GM21367 (cell line): ENCODE results near the gene CLPTM1L.
"Not testable (repeated sequence)": the region's sequence is repeated elsewhere in the genome, so short reads cannot be mapped to it uniquely, and the experiment has no call there.

Experiments used
- ATAC-seq: cut with Tn5 transposase; IDR thresholded peaks from one replicate; pipeline ENCODE4 v1.9.1; 2021; ENCODE audit not compliant: unreplicated experiment

Gene CLPTM1L

DNA sequence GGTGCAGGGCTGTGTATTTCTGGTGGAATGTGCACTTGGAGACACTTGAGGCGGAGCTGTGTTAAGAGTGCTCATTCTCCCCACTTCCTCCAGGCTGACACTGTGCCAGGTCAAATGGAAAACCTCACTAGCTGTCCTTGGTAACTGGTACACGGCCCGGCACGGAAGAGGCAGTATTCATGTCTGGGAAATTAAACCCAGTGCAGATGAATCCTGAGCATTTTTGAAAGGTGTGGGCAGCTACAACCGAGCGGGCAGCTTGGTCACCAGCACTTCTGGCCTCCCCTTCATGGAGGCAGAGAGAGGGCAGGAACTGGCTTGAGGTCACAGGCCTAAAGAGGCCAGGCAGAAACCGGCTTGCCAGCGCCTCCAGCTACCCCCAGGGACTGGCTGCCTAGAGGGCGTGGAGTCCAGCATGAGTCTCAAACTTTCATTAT is 1.6 kb downstream of the CLPTM1L start:
- no peak for ATAC-seq

DNA sequence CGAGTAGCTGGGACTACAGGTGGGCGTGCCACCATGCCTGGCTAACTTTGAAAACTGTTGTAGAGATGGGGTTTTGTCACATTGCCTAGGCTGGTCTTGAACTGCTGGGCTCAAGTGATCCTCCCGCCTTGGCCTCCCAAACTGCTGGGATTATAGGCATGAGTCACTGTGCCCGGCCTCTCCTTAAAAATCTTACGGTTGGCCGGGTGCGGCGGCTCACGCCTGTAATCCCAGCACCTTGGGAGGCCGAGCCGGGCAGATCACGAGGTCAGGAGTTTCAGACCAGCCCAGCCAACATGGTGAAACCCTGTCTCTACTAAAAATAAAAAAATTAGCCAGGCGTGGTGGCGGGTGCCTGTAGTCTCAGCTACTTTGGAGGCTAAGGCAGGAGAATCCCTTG is 2.2 kb downstream of the CLPTM1L start:
- ATAC-seq = not testable (repeated sequence)

DNA sequence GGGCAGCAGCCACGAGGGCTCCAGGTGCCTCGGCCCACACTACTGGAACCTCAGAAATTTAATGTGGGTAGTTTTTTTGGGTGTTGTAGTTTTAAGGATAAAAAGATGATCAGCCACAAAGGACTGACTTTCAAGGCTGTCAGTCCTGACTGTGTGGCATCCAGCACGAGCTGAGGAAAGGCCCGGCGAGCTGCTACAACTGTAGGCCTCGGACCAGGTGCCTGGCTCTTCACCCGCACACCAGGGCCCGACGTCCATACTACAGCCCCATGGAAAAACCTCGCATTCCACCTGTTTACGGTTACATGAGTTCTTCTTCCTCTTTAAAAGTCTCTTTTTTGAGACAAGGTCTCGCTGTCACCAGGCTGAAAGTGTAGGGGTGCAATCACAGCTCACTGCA is 2.6 kb downstream of the CLPTM1L start:
- no peak for ATAC-seq

- ATAC-seq = no peak
Observed at GRCh38 chr5:1341863-1342262, 3.0 kb downstream of the CLPTM1L start.

DNA sequence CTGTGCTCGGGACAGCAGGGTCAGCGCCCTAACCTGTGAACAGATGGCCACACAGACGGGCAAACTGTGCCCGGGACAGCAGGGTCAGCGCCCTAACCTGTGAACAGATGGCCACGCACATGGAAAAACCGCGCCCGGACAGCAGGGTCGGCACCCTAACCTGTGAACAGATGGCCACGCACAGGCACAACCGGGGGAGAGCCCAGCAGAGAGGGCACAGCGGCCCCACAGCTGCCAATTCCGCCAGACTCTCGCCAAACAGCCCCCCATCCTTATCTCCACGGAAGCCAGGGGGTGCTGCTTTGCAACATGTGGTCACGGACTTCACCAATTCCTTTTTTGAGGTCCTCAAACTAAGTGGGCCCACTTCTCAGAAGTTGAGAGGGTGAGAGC is 5.1 kb downstream of the CLPTM1L start:
- not testable (repeated sequence) for ATAC-seq

DNA sequence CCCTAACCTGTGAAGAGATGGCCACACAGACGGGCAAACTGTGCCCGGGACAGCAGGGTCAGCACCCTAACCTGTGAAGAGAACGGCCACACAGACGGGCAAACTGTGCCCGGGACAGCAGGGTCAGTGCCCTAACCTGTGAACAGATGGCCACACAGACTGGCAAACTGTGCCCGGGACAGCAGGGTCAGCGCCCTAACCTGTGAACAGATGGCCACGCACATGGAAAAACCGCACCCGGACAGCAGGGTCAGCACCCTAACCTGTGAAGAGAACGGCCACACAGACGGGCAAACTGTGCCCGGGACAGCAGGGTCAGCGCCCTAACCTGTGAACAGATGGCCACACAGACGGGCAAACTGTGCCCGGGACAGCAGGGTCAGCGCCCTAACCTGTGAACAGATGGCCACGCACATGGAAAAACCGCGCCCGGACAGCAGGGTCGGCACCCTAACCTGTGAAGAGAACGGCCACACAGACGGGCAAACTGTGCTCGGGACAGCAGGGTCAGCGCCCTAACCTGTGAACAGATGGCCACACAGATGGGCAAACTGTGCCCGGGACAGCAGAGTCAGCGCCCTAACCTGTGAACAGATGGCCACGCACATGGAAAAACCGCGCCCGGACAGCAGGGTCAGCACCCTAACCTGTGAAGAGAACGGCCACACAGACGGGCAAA is 5.6 kb downstream of the CLPTM1L start:
- not testable (repeated sequence) for ATAC-seq

GRCh38 chr5:1338506-1339070 is 6.3 kb downstream of the CLPTM1L start:
- ATAC-seq = no peak

DNA sequence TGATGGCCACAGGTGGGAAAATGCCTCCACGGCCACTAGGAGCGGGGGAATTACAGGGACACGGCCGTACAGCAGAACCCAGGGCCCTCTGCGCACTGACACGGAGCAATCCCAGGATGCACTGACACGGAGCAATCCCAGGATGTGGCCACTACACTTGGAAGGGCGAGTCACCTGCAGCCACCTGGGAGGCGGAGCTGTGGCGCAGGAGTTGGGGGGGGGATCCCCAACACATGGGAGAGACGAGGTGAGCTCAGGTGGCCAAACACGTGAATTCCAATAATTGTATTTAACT is 6.8 kb downstream of the CLPTM1L start:
- no peak for ATAC-seq

- ATAC-seq = no peak
Observed at GRCh38 chr5:1337489-1338195, 7.3 kb downstream of the CLPTM1L start.

DNA sequence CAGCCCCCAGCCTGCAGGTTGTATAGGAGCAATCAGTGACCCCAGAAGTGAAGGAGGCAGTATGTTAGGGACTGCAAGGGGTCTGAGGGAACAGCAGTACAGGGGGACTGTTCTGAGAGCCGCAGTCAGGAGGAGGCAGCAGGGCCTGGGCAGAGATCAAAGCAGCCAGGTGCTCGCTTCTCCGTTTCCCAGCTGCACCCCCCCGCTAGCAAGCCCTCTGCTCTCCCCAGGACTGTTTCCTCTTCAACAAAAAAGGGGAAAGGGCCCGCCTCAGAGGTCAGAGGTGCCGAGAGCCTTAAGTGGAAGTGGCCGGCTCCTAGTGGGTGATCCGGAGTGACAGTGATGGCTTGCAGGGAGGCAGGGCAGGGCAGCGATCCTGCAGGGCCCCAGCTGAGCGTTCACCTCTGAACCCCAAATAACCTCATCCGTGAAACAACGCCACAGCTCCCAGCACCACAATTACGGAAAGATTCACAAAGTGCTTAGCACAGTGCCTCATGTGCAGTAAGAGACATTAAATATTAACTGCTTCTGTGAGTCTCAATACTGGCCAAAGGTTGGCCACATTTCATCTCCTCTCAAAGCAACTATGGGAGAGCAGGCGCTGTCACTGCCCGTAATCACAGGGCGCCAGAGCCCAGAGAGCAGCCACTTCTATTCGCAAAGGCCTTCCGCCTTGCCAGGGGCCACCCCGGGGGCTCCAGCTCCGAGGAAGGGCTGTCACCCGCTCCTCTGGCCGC is 8.0 kb downstream of the CLPTM1L start:
- no peak for ATAC-seq

GRCh38 chr5:1336106-1336561 is 8.8 kb downstream of the CLPTM1L start:
- ATAC-seq = no peak

DNA sequence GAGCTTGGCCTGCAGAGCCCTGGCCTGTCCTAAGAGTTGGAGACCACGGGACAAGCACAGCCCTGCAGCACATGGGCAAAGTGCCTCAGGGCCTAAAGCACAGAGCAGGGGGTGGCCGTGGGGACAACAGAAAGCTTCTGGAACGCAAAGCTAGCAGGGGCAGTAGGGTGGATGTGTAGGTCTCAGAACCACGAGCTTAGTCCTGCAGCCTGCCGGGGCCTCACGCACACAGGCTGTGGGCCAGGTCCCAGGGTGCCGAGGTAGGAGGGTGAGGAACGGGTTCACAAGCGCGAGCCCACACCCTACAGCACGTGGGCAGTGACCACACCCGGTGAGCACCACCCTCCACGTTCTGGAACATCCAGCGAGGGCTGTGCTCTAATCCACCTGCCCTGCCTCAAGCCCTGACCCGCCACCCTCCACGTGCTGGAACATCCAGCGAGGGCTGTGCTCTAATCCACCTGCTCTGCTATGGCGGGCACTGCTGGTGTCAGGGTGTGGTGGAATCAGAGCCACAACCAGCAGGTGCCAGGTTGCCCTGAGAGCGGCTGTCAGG is 9.3 kb downstream of the CLPTM1L start:
- ATAC-seq = no peak

GRCh38 chr5:1334831-1335539 is 9.9 kb downstream of the CLPTM1L start:
- ATAC-seq = no peak

GRCh38 chr5:1333986-1334385 is 10.9 kb downstream of the CLPTM1L start:
- ATAC-seq = no peak

GRCh38 chr5:1333286-1333685 is 11.6 kb downstream of the CLPTM1L start:
- not testable (repeated sequence) for ATAC-seq

- no peak for ATAC-seq
Observed at GRCh38 chr5:1332461-1333001, 12.4 kb downstream of the CLPTM1L start.

GRCh38 chr5:1331861-1332405 is 13.0 kb downstream of the CLPTM1L start:
- no peak for ATAC-seq

DNA sequence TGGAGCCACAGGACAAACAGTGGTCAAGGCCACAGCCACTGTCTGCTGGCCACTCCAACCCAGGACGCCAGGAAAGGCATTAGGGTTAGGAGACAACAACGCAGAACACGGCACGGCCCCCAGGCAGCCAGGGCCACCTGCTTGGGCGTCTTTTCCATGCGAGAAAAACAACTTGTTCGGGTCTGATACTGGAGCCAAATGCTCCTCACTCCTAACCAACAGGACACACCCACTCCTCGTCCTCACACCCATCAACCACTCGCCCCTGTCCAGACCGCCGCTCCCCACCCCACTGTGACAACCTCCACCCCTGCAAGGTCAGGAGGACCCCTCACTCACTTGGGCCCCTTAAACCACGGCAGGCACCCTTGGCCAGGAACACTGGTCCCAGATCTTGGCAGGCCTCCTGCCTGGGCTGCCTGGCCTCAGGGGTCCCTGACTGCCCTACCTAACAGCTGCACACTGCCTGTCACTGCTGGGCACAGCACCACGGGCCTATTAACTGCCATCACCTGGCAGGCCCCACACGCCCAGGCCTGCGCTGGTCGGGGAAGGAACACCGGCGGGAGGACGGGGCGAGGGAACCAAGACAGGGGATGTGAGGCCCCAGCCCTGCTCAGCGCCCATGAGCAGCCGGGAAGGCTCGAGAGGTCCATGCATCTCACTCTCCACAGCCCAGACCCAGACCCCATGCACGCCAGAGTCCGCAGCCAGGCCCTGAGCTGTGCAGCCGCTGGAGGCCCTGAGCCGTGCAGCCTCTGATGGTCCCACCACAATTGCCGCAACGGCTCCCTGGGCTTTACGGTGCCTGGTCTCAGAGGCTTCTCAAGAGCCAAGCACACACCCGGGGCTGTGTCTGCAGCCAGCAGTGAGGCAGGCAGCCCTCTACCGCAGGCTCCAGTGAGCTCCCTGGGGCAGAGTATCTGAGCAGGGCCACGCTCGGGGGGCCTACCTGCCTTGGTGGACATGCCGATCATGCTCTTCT is 13.8 kb downstream of the CLPTM1L start:
- no peak for ATAC-seq
